Muscle of leg (tissue), 11 donors: Measurements from ENCODE around the gene ARSG. TPM values are rescaled to one million over a fixed set of nuclear protein-coding genes. Genes with fewer than 3 reads are reported as not detected.

Source experiments
- DNase-seq: peaks from one replicate; pipeline ENCODE4 v3.0.0; 2013
- H3K27ac ChIP-seq: one replicate; pipeline ENCODE4 v1.5.1; 2013; ENCODE audit warnings: mild to moderate bottlenecking, low read length, control low read depth
- H3K27me3 ChIP-seq: one replicate; pipeline ENCODE4 v1.6.1; 2013; ENCODE audit warnings: low read length; ENCODE audit not compliant: control insufficient read depth, insufficient read depth
- H3K36me3 ChIP-seq: one replicate; pipeline ENCODE4 v1.6.1; 2013; ENCODE audit warnings: low read length; ENCODE audit not compliant: control insufficient read depth, insufficient read depth
- H3K4me1 ChIP-seq: one replicate; pipeline ENCODE4 v1.6.1; 2013; ENCODE audit warnings: low read length; ENCODE audit not compliant: control insufficient read depth, insufficient read depth
- H3K4me3 ChIP-seq: one replicate; pipeline ENCODE4 v1.5.1; 2013; ENCODE audit warnings: low read length, control low read depth
- H3K9me3 ChIP-seq: replicated peaks from 2 replicates; pipeline ENCODE4 v1.6.1; 2013; ENCODE audit warnings: low read depth, low read length; ENCODE audit not compliant: control insufficient read depth
- WGBS: methylation state at CpG from one replicate; pipeline ENCODE4 v1.1.5; 2013; ENCODE audit warnings: missing lambda C conversion rate; ENCODE audit not compliant: insufficient coverage; 5-methylcytosine and 5-hydroxymethylcytosine counted together
- polyA plus RNA-seq, 8 donors: library from polyadenylated mRNA; unstranded; fragments of 120-200 nt; gene quantifications; one replicate each; pipeline versions ENCODE4 v1.2.1 to v1.2.3, GENCODE V29; 2013; ENCODE audit warnings: inconsistent platforms in 1 of 8, low replicate concordance in 1 of 8; ENCODE audit not compliant: insufficient read length in 8 of 8, insufficient read depth in 1 of 8
- total RNA-seq: library from RNA; stranded (reverse); fragments of 120-200 nt; gene quantifications from one replicate; pipeline ENCODE4 v1.2.4, GENCODE V29; 2013

Gene ARSG
- total and polyA plus RNA-seq, 9 donors = 2.2 to 3.7 (median 2.9) TPM

GRCh38 chr17:68318103-68318991, 27.1 kb downstream of the ARSG start:
- no peak for DNase-seq
- Histone ChIP-seq H3K36me3 (no peaks in the 10 kb centered on the region), H3K9me3 (no peaks in the 10 kb centered on the region), H3K4me1 (peaks cover 11% of the 10 kb centered on the region), H3K4me3 (no peak overlapping the region), H3K27me3 (peaks cover 3% of the 10 kb centered on the region), H3K27ac (no peak overlapping the region)
- WGBS = 33% methylated on average over 5 of the region's 8 CpGs

DNA sequence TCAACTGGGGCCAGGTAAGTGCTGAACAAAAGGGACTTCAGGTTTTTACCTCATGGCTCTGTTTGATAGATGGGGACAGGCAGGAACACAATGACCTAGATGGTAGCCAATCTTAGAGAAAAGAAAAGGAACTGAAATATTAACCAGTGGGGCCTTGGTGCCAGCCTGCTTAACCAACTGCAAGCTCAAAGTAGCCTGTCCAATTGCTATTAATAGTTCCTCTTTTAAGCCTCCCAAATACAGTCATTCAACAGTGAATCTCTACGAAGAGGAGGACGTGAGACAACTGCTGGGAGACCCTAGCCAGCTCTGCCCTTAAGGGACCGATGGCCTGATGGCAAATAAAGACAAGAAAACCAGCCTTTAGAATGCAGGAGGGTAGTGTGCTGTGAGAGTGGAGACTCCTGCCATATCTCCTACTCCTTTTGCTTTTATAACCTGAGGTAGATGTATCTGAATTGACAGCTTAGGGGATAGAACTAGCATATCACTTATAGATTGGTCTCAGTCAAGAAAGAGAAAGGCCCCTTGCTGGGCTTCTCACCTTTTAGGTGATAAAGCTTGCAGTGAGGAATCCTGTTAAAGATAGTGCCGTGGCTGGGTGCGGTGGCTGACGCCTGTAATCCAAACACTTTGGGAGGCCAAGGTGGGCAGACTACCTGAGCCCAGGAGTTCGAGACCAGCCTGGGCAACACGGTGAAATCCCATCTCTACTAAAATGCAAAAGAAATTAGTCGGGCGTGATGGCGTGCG, 28.3 kb downstream of the ARSG start:
- H3K27me3 ChIP-seq = peaks cover 3% of the 10 kb centered on the region
- peak overlapping the region; percentile 3 for H3K27ac ChIP-seq
- H3K4me1 ChIP-seq = peaks cover 11% of the 10 kb centered on the region
- peak; percentile 25 for DNase-seq
- no peak overlapping the region for H3K4me3 ChIP-seq
- WGBS = 89% methylated on average over 6 of the region's 12 CpGs
- H3K9me3 ChIP-seq = no peaks in the 10 kb centered on the region
- H3K36me3 ChIP-seq = no peaks in the 10 kb centered on the region

DNA sequence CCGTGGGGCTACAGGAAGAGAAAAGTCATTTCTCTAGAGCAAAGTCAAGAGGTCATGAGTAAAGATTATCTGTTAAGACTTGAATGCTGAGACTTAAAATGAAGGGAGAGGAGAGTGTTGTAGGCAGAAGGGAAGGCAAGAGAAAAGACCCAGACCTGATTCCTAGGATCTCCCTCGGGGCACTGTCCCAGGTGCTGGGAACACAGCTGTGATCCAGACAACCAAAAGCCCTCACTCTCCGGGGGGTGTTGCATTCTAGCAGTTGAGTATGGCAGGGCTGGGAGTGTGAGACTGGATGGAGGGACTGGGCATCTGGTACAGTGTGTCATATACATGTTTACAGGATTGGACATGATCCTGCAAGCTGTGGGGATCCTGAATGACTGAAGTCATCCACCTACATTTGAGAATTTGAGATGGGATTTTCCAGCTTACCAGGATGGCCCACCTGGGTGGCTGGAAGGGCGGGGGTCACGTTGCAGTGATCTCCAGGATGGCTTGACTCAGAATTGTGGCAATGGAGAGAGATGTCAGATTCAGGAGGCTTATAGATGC, 29.1 kb downstream of the ARSG start:
- Histone ChIP-seq H3K9me3 (no peaks in the 10 kb centered on the region), H3K4me3 (no peak overlapping the region), H3K27me3 (peaks cover 3% of the 10 kb centered on the region), H3K27ac (no peak overlapping the region), H3K4me1 (peaks cover 11% of the 10 kb centered on the region), H3K36me3 (no peaks in the 10 kb centered on the region)
- no peak for DNase-seq
- 50% methylated on average over 5 of the region's 5 CpGs for WGBS

GRCh38 chr17:68320943-68321555, 29.8 kb downstream of the ARSG start:
- 79% methylated on average over 2 of the region's 7 CpGs for WGBS

DNA sequence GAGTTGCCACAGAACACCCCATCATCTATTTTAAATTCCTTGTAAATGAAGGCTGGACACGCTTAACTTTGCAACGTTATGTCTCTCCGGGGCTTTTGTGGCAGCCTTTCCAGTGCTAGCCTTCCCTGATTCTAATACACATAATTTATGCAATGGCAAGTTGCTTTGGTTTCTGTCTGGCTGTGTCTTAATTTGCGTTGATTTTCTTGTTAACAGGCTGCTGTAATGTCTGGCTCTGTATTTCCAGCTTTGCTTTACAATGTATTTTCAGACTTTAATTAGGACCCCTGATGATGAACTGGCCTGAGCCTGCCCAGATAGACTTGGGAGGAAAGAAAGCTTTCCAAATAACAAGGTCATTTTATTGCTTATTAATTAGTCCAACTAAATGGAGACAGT, 30.3 kb downstream of the ARSG start:
- H3K27me3 ChIP-seq = peaks cover 3% of the 10 kb centered on the region
- no peaks in the 10 kb centered on the region for H3K9me3 ChIP-seq
- H3K27ac ChIP-seq = no peak overlapping the region
- no peak overlapping the region for H3K4me3 ChIP-seq
- H3K4me1 ChIP-seq = peaks cover 11% of the 10 kb centered on the region
- DNase-seq = no peak
- no peaks in the 10 kb centered on the region for H3K36me3 ChIP-seq
- no CpG with 5 or more reads among the region's 4 CpGs for WGBS

More at GRCh38 chr17:68320943-68321555, 29.8 kb downstream of the ARSG start:
- H3K36me3 ChIP-seq = no peaks in the 10 kb centered on the region
- H3K27ac ChIP-seq = no peak overlapping the region
- no peaks in the 10 kb centered on the region for H3K9me3 ChIP-seq
- H3K27me3 ChIP-seq = peaks cover 3% of the 10 kb centered on the region
- H3K4me3 ChIP-seq = no peak overlapping the region
- H3K4me1 ChIP-seq = peaks cover 11% of the 10 kb centered on the region
- DNase-seq = no peak

DNA sequence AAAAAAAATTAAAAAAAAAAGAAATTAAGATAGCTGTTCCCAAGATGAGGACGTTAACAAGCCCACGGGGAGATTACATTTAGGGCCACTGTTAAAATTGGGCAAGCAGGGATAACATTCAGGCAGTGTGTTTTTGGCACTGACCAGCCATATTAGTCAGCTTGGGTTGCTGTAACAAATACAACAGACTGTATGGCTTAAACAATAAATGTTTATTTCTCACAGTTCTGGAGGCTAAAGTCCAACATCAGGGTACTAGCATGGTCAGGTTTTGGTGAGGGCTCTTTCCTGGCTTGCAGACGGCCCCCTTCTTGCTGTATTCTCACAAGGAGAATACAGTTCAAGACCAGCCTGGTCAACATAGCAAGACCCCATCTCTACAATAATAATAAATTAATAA, 31.3 kb downstream of the ARSG start:
- Histone ChIP-seq H3K4me1 (peaks cover 11% of the 10 kb centered on the region), H3K27ac (no peak overlapping the region), H3K4me3 (no peak overlapping the region), H3K36me3 (no peaks in the 10 kb centered on the region), H3K27me3 (peaks cover 3% of the 10 kb centered on the region), H3K9me3 (no peaks in the 10 kb centered on the region)
- WGBS = 72% methylated on average over 2 of the region's 3 CpGs
- no peak for DNase-seq

- no peak overlapping the region for H3K27ac ChIP-seq
Observed at GRCh38 chr17:68324114-68324513, 32.8 kb downstream of the ARSG start.

DNA sequence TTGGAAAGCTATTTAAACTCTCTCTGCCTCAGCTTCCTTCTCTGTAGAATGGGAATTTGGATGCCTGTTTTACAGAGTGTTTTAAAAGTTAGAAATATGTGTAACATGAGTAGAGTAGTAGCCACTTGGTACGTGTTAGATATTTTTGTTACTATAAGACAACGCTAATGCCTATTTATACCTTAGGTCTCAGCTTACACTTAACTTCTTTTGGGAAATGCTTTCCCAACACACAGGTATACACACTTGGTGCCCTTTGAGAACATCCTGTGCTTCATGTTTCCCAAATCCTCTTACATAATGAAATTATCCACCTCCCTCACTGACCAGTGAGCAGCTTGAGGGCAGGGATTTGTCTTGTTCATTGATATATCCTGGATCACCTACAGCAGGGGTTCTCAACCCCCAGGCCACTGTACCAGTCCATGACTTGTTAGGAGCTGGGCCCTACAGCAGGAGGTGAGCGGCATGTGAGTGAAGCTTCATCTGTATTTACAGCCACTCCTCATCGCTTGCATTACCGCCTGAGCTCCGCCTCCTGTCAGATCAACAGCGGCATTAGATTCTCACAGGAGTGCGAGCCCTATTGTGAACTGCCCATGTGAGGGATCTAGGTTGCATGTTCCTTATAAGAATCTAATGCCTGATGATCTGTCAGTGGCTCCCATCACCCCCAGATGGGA, 33.5 kb downstream of the ARSG start:
- H3K4me3 ChIP-seq = no peak overlapping the region
- H3K9me3 ChIP-seq = no peaks in the 10 kb centered on the region
- WGBS = 100% methylated on average over 3 of the region's 8 CpGs
- H3K4me1 ChIP-seq = no peaks in the 10 kb centered on the region
- H3K27ac ChIP-seq = no peak overlapping the region
- DNase-seq = no peak
- peaks cover 3% of the 10 kb centered on the region for H3K27me3 ChIP-seq
- H3K36me3 ChIP-seq = no peaks in the 10 kb centered on the region

More at GRCh38 chr17:68324114-68324513, 32.8 kb downstream of the ARSG start:
- 58% methylated on average over 2 of the region's 10 CpGs for WGBS
- Histone ChIP-seq H3K4me1 (peaks cover 2% of the 10 kb centered on the region), H3K4me3 (no peak overlapping the region), H3K27me3 (peaks cover 3% of the 10 kb centered on the region), H3K9me3 (no peaks in the 10 kb centered on the region), H3K36me3 (no peaks in the 10 kb centered on the region)
- DNase-seq = no peak

GRCh38 chr17:68325961-68326360, 34.7 kb downstream of the ARSG start:
- H3K27ac ChIP-seq = no peak overlapping the region
- H3K27me3 ChIP-seq = peaks cover 3% of the 10 kb centered on the region
- no peaks in the 10 kb centered on the region for H3K4me1 ChIP-seq
- H3K36me3 ChIP-seq = no peaks in the 10 kb centered on the region
- H3K4me3 ChIP-seq = no peak overlapping the region
- DNase-seq = no peak
- WGBS = 67% methylated on average over 5 of the region's 5 CpGs
- peaks cover 3% of the 10 kb centered on the region for H3K9me3 ChIP-seq
